ENCODE results near the gene MMAB.
A peak's percentile ranks its signal among the peaks of the same experiment; 100 is the strongest.
"Not testable (repeated sequence)": the region's sequence is repeated elsewhere in the genome, so short reads cannot be mapped to it uniquely, and the experiment has no call there.

Gene MMAB
- total RNA-seq: 7.5 to 15.8 (median 12.2) reads per million in 4 donors

GRCh38 chr12:109573029-109573913 lies at the start of gene MMAB, which contains the start of gene MVK:
Gene MMAB (minus strand): TSS chr12:109573504. CDS start chr12:109573480, 24 bp downstream.
Gene MVK (plus strand): TSS chr12:109573794. CDS start chr12:109574823, 1,029 bp downstream.
- peak; percentile 95 to 99 (median 98) for DNase-seq

GRCh38 chr12:109621901-109622364 lies 48.6 kb upstream of the MMAB start:
- DNase-seq: no peak

GRCh38 chr12:109621211-109621694 lies 47.9 kb upstream of the MMAB start:
- DNase-seq: no peak

GRCh38 chr12:109619002-109619604 lies 45.8 kb upstream of the MMAB start:
- DNase-seq: no peak

- no peak for DNase-seq
Measured at GRCh38 chr12:109618082-109618481, 44.8 kb upstream of the MMAB start.

- DNase-seq: no peak
Measured at GRCh38 chr12:109617491-109617890, 44.2 kb upstream of the MMAB start.

GRCh38 chr12:109615556-109616229 lies 42.4 kb upstream of the MMAB start:
- DNase-seq: no peak

- no peak for DNase-seq
Measured at GRCh38 chr12:109613649-109614455, 40.5 kb upstream of the MMAB start.

GRCh38 chr12:109612975-109613502 lies 39.7 kb upstream of the MMAB start:
- no peak for DNase-seq

- DNase-seq: no peak
Measured at GRCh38 chr12:109612003-109612402, 38.7 kb upstream of the MMAB start.

GRCh38 chr12:109611223-109611622 lies 37.9 kb upstream of the MMAB start:
- DNase-seq: no peak

GRCh38 chr12:109610523-109610922 lies 37.2 kb upstream of the MMAB start:
- DNase-seq: no peak

GRCh38 chr12:109609342-109609741 lies 36.0 kb upstream of the MMAB start:
- no peak for DNase-seq

- DNase-seq: no peak
Measured at GRCh38 chr12:109608793-109609192, 35.5 kb upstream of the MMAB start.

- no peak for DNase-seq
Measured at GRCh38 chr12:109608270-109608669, 35.0 kb upstream of the MMAB start.

GRCh38 chr12:109607618-109608017 lies 34.3 kb upstream of the MMAB start:
- DNase-seq: no peak

GRCh38 chr12:109606320-109607028 lies 33.2 kb upstream of the MMAB start:
- DNase-seq: no peak

GRCh38 chr12:109605599-109606228 lies 32.4 kb upstream of the MMAB start:
- no peak for DNase-seq

GRCh38 chr12:109605016-109605415 lies 31.7 kb upstream of the MMAB start:
- DNase-seq: no peak

GRCh38 chr12:109604132-109604585 lies 30.9 kb upstream of the MMAB start:
- DNase-seq: no peak

GRCh38 chr12:109602132-109602531 lies 28.8 kb upstream of the MMAB start:
- DNase-seq: not testable (repeated sequence)

All from T-helper 1 cell (primary cell).